AG10803 (cell line): ENCODE measurements around the gene EIF3C.
"Not testable (repeated sequence)": the region's sequence is repeated elsewhere in the genome, so short reads cannot be mapped to it uniquely, and the experiment has no call there.

Source experiments
- DNase-seq: peaks from one replicate; pipeline ENCODE4 v3.0.0; 2010; ENCODE audit warnings: low read depth
- H3K4me3 ChIP-seq: 2 replicates; pipeline ENCODE4 v1.5.1; 2011; ENCODE audit warnings: mild to moderate bottlenecking, low read length, control low read depth

Gene EIF3C, protein sequence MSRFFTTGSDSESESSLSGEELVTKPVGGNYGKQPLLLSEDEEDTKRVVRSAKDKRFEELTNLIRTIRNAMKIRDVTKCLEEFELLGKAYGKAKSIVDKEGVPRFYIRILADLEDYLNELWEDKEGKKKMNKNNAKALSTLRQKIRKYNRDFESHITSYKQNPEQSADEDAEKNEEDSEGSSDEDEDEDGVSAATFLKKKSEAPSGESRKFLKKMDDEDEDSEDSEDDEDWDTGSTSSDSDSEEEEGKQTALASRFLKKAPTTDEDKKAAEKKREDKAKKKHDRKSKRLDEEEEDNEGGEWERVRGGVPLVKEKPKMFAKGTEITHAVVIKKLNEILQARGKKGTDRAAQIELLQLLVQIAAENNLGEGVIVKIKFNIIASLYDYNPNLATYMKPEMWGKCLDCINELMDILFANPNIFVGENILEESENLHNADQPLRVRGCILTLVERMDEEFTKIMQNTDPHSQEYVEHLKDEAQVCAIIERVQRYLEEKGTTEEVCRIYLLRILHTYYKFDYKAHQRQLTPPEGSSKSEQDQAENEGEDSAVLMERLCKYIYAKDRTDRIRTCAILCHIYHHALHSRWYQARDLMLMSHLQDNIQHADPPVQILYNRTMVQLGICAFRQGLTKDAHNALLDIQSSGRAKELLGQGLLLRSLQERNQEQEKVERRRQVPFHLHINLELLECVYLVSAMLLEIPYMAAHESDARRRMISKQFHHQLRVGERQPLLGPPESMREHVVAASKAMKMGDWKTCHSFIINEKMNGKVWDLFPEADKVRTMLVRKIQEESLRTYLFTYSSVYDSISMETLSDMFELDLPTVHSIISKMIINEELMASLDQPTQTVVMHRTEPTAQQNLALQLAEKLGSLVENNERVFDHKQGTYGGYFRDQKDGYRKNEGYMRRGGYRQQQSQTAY

GRCh38 chr16:28711220-28712083 lies at the start of gene EIF3C:
EIF3C (plus strand) TSS chr16:28711464; CDS start chr16:28711687, 223 bp downstream.
- peak within 1 kb of the TSS; percentile 46 for H3K4me3 ChIP-seq
- DNase-seq, result not testable (repeated sequence)

DNA sequence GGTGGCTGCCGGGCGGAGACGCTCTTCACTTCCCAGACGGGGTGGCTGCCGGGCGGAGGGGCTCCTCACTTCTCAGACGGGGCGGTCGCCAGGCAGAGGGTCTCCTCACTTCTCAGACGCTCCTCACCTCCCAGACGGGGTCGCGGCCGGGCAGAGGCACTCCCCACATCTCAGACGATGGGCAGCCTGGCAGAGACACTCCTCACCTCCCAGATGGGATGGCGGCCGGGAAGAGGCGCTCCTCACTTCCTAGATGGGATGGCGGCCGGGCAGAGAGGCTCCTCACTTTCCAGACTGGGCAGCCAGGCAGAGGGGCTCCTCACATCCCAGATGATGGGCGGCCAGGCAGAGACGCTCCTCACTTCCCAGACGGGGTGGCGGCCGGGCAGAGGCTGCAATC lies 45.0 kb upstream of the EIF3C start:
- H3K4me3 ChIP-seq, DNase-seq: not testable (repeated sequence)

DNA sequence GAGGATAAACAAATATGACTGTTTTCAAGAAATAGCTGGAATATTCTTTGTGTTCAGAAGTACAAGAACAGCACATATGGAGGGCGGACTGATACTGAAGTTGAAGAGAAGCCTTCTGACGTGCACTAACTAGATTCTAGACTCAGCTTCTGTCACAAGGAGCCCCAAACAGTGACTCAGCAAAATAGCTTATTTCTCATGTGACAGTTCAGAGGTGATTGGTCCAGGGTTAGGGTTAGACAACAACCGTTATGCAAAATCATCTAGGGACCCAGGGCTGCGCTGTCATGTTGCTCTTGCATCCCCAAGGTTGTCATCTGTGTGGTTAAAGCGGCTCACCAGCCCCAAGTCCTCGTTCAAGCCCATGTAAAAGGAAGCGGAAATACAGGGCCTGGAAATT lies 43.8 kb upstream of the EIF3C start:
- not testable (repeated sequence) for H3K4me3 ChIP-seq, DNase-seq

DNA sequence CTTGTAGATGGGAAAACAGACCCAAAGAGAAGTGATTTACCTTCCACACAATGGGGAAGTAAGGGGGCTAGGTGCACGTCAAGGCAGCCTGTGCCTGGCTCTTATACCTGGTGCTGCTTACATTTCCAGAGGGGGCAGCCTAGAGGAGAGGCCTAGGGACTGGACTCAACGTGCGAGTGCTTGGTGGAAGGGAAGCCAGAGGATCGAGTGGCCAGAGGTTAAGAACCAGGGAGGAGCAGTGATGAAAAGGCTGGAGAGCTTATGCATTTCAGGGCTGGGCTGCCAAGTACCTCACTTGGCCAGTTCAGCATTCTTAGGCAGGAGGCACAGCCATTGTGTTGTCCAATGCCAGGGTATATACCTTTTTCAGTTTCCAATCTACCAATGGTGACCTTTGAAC lies 43.1 kb upstream of the EIF3C start:
- H3K4me3 ChIP-seq, DNase-seq: not testable (repeated sequence)

DNA sequence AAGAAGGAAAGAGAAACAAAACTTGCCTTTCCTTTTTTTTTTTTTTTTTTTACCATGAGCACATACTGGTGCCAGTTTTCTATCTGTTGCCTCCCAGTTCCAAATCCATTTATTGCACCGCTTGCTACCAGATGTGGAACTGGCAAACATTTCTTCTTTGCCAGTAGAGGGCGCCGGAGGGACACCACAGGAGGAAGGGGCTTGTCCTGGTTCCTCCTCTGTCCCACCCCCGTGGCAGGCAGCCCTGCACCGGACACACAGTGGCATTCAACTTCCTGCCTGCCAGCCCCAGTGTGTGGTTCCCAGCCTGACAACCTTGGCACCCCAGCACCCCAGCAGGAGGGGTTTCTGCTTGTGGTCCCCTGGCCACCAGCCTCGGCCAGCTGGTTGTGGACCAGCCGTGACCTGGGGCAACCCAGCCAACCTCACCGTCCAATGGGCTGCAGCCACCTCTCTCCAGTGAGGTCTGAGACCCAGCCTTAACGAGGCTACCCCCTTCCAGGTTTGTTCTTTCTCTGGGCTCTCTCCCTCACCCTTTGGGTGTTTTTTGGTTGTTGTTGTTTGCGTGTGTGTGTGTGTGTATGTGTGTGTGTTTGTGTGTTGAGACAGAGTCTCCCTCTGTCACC lies 22.8 kb upstream of the EIF3C start:
- not testable (repeated sequence) for DNase-seq, H3K4me3 ChIP-seq

- H3K4me3 ChIP-seq, DNase-seq: not testable (repeated sequence)
These were observed 21.8 kb upstream of the EIF3C start for GRCh38 chr16:28689425-28689824.

DNA sequence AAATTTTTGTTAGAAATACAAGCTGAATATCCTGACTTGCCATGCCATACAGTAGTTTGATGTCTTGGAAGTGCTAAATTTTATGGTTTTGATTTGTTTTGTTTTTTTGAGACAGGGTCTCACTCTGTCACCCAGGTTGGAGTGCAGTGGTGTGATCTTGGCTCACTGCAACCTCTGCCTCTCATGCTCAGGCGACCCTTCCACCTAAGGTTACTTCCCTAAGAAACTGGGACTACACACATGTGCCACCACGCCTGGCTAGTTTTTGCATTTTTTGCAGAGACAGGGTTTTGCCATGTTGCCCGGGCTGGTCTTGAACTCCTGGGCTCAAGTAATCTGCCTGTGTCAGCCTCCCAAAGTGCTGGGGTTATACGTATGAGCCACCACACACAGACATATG lies 19.5 kb upstream of the EIF3C start:
- H3K4me3 ChIP-seq, DNase-seq: not testable (repeated sequence)

DNA sequence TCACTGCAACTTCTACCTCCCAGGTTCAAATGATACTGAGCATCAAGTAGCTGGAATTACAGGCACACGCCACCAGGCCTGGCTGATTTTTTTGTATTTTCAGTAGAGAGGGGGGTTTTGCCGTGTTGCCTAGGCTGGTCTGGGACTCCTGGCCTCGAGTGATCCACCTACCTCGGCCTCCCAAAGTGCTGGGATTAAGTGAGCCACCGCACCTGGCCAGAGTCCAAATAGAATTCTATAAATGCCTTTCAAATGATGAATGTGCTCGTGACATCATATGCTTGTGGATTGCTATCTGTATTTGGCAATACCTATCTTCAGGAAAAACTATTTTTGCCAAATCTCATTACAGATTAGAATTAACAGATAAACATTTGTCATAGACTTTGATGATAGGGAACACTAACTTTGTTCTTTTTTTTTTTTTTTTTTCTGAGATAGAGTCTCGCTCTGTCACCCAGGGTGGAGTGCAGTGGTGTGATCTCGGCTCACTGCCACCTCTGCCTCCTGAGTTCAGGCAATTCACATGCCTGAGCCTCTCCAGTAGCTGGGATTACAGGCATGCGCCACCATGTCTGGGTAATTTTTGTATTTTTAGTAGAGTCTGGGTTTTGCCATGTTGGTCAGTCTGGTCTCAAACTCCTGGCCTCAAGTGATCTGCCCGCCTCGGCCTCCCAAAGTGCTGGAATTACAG lies 17.9 kb upstream of the EIF3C start:
- H3K4me3 ChIP-seq, DNase-seq: not testable (repeated sequence)

- H3K4me3 ChIP-seq, DNase-seq: not testable (repeated sequence)
These were observed 11.5 kb upstream of the EIF3C start for GRCh38 chr16:28699792-28700191.

DNA sequence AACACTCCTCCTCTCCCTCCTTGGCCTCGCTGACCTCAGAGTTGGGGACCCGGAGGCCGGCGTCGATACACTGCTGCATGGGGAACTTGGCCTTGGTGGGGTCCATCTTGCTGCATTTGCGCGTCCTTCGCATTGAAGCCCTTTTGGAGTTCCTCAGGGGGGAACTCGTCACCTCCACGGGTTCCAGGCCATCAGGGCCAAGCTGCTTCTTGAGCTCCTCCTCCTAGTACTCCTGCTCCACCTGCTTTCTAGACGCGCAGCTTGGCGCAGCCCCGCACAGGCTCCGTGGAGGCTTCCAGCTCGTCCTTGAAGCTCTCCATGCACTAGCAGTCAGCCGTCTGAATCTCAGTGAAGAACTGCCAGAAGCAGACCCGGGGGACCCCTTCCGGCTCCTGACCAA lies 10.9 kb upstream of the EIF3C start:
- not testable (repeated sequence) for H3K4me3 ChIP-seq, DNase-seq

DNA sequence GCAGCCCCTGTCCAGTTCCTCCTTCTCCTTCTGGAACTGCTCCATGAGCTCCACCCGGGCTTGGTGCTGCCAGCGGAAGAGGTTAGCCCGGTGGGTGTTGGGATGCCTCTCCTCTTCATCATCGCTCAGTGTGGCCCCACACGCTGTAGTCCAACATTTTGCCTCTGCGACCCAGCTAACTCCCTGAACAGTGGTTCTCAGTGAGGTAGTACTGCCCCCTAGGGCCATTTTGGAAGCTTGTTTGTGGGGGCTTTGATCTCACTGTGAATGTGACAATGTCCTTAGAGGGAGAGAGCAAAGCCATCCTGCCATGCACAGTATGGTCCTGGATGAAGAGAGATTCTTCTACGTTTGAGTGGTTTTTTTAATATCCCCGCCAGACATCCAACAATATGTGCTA lies 9.9 kb upstream of the EIF3C start:
- H3K4me3 ChIP-seq, DNase-seq: not testable (repeated sequence)

GRCh38 chr16:28704246-28704645 lies 7.0 kb upstream of the EIF3C start:
- not testable (repeated sequence) for H3K4me3 ChIP-seq, DNase-seq

DNA sequence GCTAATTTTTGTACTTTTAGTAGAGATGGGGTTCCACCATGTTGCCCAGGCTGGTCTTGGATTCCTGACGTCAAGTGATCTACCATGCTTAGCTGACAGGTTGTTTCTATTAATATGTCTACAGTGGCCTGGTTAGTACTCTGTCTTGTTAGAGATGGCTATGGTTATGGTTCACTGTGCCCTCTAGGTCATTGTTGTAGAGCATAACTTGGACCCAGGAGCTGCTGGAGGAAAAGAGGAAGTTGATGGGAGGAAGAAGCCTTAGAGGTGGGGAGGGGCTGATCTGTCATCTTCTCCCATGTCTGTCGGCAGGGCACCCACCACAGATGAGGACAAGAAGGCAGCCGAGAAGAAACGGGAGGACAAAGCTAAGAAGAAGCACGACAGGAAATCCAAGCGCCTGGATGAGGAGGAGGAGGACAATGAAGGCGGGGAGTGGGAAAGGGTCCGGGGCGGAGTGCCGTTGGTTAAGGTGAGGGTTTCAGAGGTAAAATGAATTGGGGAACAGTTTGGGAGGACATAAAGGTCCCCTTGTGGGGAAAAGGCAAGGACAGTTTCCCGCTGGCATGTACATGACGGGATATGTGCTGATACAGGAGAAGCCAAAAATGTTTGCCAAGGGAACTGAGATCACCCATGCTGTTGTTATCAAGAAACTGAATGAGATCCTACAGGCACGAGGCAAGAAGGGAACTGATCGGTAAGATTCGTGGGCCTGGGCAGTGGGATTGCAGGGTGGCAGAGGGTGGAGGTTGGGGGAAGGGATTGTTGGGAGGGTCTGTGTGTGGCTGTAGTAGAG lies 11.8 kb downstream of the EIF3C start:
- not testable (repeated sequence) for H3K4me3 ChIP-seq, DNase-seq

DNA sequence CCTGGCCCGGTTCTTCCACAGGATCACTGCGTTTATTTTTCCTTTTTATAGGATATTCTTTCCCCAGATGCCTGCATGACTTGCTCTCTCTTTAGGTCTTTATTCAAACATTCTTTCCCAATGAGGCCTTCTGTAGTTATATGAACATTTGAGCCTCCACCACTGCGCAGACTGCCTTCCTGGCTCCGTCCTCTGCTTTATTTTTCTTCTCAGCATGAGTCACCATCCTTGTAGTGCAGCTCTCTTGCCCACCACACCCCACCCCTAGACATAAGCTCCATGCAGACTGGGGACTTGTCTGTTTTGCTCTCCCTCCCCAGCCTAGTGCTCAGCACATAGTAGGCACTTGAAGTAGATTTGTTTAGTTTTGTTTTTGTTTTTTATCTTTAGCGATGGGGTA lies 20.0 kb downstream of the EIF3C start:
- H3K4me3 ChIP-seq, DNase-seq: not testable (repeated sequence)

DNA sequence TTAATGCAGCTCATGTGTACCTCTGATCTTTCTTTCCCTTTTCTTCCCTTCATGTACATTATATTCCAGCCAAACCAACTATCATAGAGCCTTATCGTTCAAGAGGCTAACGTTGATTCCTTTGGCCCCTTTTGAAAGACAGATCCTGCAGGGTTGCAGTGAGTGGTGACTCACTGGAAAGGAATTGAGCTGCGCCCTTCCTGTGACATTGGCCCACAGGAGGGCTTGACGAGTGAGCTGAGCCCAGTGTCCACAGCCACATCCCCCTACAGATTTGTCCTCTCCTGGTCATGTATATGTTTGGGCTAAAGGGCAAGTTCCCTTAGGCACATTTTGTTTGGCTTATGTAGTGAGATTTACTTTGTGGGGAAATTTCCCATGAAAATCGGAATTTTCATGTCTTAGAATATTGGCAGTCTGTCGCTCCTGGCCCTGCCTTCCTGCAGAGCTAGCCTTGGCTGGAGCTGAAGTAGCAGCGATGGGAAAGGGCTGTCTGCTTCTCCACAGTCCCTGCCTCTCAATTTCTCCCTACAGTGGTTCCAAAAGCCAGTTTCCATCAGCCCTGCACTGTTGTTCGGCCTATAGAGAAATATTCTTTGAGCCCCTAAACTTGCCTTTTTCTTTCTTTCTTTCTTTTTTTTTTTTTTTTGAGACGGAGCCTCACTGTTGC lies 21.3 kb downstream of the EIF3C start:
- not testable (repeated sequence) for DNase-seq, H3K4me3 ChIP-seq

GRCh38 chr16:28739787-28740186 lies 28.5 kb downstream of the EIF3C start:
- H3K4me3 ChIP-seq, DNase-seq: not testable (repeated sequence)

- DNase-seq, H3K4me3 ChIP-seq: not testable (repeated sequence)
These were observed 29.4 kb downstream of the EIF3C start for GRCh38 chr16:28740631-28741030.
